GM18873 (cell line): ENCODE measurements around the gene C17orf114.
A peak's percentile ranks its signal among the peaks of the same experiment; 100 is the strongest.
"Not testable (repeated sequence)": the region's sequence is repeated elsewhere in the genome, so short reads cannot be mapped to it uniquely, and the experiment has no call there.

Experiments used
- ATAC-seq: cut with Tn5 transposase; IDR thresholded peaks from one replicate; pipeline ENCODE4 v1.9.1; 2021; ENCODE audit warnings: mild to moderate bottlenecking, moderate library complexity, moderate number of reproducible peaks; ENCODE audit not compliant: unreplicated experiment, low FRiP score

C17orf114 gene

DNA sequence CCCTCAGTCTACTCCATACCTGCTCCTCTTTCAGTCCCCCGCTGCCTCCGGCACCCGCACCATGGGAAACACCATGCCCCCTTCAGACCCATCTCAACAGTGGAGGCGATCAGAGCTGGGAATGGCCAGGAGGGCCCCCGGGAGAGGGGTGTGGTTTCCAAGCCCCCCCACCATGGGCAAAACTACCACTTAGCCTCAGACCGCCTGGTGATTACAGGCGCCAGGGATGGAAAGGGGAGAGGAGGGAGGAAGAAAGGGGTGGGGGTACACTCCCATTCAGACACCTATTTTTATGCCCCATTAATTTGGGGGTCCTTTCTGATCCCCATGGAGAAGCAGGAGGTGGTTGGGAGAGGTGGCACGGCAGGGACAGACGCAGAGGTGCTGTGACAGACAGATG is at the start of gene C17orf114:
Gene C17orf114, minus strand, starts transcription at position 101 of the 400 bp plus-strand sequence.
- no peak for ATAC-seq

GRCh38 chr17:4851084-4851483 is 49.0 kb upstream of the C17orf114 start:
- no peak for ATAC-seq

DNA sequence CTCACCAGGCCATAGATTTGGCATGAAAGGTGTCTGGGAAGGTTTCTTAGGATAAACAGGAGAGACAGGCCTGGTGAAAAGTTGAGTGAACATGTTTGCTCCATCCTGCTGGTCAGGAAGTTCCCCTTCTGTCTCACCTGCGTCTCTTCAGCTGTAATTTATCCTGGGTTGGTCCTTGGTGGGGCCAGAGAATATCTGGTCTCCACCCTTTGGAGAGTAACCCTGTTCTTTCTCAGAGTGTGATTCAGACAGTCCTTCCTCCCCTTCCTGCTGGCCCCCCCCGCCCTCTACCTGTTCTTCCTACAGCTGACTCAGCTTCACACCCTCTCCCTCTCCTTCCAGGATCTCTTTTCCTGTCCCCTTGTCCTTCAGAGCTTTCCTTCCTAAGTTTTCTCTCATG is 48.1 kb upstream of the C17orf114 start:
- ATAC-seq: no peak

DNA sequence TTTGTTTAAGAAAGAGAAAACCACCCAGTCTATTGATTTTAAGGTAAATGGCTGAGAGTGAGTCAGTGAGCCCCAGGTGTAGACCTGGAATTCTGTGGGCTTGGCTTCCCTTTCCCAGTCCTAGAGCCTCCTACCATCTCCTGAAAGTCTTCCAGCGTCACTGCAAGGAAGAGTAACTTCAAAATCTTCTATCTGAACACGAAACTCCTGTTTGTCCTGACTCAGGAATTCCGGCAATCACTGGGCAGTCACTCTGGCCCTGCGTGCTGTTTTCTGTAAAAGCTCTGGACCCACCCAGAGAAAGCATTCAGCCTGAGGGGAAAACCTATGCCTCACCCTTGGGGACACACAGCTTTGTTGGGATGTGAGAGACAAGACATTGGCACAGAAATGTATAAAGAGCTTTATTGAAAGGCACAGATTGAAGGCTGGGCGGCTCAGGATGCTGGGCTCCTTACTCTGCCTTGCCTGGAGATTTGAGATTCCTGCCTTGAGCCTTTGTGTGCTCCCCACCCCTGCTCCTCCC is 46.9 kb upstream of the C17orf114 start:
- no peak for ATAC-seq

DNA sequence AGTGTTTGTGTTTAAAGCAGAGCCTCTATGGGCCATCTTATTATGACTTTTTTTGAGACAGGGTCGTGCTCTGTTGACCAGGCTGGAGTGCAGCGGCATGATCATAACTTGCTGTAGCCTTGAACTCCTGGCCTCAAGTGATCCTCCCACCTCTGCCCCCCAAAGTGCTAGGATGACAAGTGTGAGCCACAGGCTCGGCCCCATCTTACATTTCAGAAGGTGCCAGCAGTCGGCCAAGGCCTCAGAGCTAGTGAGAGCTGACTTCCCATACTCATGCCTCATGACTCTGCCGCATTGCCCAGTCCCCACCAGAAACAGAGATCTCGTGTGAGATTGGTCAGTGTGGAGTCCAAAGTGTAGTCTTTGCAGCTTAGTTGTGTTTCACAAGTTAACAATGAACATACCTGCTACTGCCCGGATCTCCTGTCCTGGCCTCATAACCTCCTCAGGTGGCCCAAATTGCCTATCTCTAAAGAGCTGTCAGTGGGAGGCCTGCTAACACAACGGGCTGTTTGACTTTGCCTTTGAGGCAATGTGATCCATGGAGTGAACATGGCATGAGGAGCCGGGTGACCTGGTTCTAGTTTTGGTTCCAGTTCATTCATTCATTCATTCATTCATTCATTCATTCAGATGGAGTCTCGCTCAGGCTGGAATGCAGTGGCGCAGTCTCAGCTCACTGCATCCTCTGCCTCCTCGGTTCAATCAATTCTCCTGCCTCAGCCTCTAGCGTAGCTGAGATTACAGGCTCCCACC is 44.7 kb upstream of the C17orf114 start:
- ATAC-seq: no peak

- ATAC-seq: no peak
Measured at GRCh38 chr17:4845118-4845517, 43.0 kb upstream of the C17orf114 start.

DNA sequence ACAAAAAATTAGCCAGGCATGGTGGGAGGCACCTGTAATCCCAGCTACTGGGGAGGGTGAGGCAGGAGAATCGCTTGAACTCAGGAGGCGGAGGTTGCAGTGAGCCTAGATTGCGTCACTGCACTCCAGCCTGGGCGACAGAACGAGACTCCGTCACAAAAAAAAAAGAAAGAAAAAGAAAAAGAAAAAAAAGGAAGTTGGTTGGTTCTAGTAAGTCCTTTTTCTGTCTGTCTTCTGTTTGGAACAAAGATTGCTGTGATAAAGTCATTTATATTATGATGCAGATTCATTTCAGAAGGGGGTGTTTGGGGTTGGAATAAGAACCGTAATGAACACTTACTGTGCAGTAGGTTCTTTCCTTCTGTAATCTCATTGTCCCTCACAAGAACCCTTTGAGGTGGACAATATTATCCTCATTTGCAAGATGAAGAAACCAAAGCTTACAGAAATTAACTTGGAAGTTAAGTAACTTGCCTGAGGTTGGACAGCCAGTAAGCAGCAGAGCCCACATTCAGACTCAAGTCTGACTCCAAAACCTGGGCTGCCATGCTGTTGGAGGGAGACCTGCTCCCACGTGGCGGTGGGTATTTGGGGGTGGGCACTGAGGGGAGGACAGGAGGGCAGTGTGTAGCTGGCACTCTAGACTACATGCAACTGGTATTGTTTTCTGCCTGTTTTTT is 41.3 kb upstream of the C17orf114 start:
- ATAC-seq: no peak

- no peak for ATAC-seq
Measured at GRCh38 chr17:4842376-4842775, 40.2 kb upstream of the C17orf114 start.

GRCh38 chr17:4840893-4841242 is 38.7 kb upstream of the C17orf114 start:
- no peak for ATAC-seq

DNA sequence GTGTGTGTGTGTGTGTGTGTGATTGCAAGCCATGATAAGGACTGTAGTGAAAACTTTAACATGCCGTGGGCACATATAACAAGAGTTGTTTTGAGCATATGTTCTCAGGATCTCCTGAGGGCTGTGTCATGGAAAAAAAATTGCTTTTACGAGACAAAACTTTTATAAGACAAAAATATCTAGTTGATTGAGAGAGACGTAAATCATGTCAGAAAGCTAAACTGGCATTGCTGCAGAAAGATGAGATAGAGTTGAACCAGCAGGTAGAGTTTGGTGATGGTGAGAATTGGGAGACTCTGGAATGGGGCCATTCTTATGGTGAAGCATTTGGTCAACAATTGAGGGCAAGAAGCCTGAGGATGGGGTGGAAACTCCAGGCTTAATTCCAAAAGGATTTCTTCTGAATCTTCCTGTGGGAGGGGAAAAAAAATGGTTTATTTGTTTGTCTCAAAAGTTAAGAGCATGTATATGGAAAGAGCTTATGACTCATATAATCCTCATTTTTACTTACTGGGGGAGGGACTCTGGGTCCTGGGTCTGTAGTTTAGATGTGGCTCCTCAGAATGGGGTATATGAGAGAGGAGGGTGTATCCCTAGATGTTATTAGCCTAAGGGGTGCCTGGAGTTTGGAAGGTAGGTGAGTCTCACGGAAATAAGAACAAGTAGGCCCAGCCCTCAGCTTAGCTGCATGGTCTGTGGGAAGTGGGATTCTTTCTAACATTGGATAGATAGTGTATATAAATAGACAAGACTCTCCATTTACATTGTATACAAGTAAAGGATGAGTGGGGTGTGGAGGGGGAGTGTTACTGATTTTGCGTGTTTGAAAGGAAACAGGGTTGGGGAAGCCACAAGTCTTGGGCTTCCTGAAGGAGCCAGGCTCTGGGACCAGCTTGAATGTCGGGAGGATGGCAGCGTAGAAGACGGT is 38.1 kb upstream of the C17orf114 start:
- no peak for ATAC-seq

GRCh38 chr17:4839221-4839620 is 37.1 kb upstream of the C17orf114 start:
- no peak for ATAC-seq

DNA sequence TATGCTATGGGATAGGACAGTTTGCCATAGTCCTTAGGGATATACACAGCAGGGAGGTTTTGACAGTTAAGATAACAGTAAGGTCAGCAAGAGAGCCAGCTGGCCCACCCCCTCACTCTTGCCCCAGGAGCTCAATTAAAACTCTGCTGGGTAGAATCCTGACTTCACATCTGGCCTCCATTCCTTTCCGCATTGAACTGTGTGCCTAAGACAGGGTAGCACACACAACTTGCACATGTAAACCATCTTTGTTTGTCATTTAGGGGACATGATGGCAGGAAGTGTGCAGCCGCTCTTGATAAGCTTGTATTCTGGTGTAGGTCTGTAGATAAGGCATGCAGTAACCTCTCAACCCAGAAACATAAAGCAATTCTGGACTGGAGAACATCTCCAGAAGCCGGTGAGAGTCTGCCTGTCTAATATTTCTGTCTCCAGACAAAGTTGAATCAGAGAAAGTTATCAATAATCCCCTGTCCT is 36.2 kb upstream of the C17orf114 start:
- ATAC-seq: no peak

GRCh38 chr17:4837471-4838308 is 35.6 kb upstream of the C17orf114 start:
- no peak for ATAC-seq

DNA sequence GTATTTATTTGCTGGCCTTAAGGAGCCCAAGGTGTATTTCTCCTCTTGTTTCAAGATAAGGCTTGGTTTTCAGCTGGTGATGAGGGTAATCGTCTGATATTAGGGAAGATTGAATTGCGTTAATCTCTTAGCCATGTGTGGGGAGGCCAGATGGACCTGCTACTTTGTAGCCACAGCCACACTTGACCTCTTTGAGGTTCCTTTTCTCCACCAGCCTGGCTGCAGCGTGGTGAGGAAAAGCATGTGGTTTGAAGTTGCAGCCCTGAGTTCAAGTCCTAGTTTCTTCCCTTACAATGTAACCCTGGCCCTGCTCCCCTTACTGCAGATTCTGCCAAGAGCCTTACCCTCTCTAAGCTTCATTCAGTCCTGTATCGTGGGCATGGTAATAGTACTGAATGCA is 34.1 kb upstream of the C17orf114 start:
- ATAC-seq: no peak

- ATAC-seq: no peak
Measured at GRCh38 chr17:4834681-4835020, 32.5 kb upstream of the C17orf114 start.

- no peak for ATAC-seq
Measured at GRCh38 chr17:4833941-4834680, 32.0 kb upstream of the C17orf114 start.

- ATAC-seq: peak; percentile 86
Measured at GRCh38 chr17:4833178-4833940, 31.2 kb upstream of the C17orf114 start, which contains the start of gene MINK1. Gene MINK1, plus strand, starts transcription at chr17:4833340. Its CDS starts 244 bp downstream, at chr17:4833584.

DNA sequence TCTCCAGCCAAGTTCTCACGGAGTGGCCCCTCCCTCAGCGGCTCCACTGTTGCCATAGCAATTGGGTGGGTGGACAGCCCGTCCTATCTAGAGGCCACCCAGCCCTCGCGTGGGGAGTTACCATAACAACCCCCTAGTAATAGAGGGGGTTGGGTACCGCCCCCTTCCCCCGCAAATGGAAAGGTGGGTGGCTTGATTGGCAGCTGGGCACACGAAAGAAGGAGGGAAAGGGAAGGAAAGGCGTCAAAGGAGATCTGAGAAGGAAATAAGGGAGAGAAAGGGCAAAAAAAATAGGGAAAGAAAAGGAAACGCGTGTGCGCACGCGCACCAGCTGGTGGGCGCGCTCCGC is 30.7 kb upstream of the C17orf114 start:
- ATAC-seq: not testable (repeated sequence)
